Ovary (tissue), 3 donors: ENCODE results near the gene GSTM1.

Source experiments
- EP300 ChIP-seq: sonication (generic); formaldehyde crosslinking; IDR thresholded peaks from one replicate; pipeline ENCODE4 v1.6.1; 2017; ENCODE audit warnings: antibody characterized with exemption
- POLR2A ChIP-seq: fragments of 450-650 bp; IDR thresholded peaks from one replicate; pipeline ENCODE4 v1.6.1; 2017; ENCODE audit warnings: antibody characterized with exemption, mild to moderate bottlenecking, moderate library complexity
- TF ChIP-seq, protein P1 (sequence below), 3 donors: fragments of 450-650 bp in 2 of 3; fragments of 200-600 bp in 1 of 3; IDR thresholded peaks; one replicate each; pipeline versions ENCODE4 v1.5.1 to v1.8.0; 2016 to 2022; ENCODE audit warnings: antibody characterized with exemption in 3 of 3, mild to moderate bottlenecking in 1 of 3
- donor health status: DM: no; HTN: no; CAD: no.

DNA sequence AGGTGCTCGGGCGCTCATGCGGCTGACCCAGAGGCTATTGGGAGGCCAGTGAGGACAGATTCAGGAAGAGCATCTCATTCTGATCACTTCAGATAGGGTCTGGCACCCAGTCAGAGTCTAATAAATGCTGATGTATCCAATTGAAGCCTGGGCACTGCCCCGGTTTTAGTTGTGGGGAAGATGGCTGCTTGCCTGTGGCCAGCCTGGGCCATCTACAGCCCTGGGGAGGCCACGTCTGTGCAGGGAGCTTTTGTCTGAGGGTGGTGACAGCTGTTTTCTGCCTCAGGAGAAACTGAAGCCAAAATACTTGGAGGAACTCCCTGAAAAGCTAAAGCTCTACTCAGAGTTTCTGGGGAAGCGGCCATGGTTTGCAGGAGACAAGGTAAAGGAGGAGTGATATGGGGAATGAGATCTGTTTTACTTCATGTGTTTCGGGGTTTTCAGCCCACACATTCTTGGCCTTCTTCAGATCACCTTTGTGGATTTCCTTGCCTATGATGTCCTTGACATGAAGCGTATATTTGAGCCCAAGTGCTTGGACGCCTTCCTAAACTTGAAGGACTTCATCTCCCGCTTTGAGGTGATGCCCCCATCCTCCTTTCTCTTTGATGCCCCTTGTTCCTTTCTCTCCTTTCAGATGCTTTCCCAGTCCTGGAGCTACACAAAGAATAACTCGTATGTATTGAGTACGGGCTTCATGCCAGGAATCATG, 27.2 kb downstream of the GSTM1 start:
- TF ChIP-seq POLR2A: no peak
- TF ChIP-seq, protein P1, sequence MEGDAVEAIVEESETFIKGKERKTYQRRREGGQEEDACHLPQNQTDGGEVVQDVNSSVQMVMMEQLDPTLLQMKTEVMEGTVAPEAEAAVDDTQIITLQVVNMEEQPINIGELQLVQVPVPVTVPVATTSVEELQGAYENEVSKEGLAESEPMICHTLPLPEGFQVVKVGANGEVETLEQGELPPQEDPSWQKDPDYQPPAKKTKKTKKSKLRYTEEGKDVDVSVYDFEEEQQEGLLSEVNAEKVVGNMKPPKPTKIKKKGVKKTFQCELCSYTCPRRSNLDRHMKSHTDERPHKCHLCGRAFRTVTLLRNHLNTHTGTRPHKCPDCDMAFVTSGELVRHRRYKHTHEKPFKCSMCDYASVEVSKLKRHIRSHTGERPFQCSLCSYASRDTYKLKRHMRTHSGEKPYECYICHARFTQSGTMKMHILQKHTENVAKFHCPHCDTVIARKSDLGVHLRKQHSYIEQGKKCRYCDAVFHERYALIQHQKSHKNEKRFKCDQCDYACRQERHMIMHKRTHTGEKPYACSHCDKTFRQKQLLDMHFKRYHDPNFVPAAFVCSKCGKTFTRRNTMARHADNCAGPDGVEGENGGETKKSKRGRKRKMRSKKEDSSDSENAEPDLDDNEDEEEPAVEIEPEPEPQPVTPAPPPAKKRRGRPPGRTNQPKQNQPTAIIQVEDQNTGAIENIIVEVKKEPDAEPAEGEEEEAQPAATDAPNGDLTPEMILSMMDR (IDR thresholded peaks at IDR 0.05): no peak
- TF ChIP-seq EP300: no peak
